Measurements from ENCODE around the gene ZNF529.

The ZNF529 gene

DNA sequence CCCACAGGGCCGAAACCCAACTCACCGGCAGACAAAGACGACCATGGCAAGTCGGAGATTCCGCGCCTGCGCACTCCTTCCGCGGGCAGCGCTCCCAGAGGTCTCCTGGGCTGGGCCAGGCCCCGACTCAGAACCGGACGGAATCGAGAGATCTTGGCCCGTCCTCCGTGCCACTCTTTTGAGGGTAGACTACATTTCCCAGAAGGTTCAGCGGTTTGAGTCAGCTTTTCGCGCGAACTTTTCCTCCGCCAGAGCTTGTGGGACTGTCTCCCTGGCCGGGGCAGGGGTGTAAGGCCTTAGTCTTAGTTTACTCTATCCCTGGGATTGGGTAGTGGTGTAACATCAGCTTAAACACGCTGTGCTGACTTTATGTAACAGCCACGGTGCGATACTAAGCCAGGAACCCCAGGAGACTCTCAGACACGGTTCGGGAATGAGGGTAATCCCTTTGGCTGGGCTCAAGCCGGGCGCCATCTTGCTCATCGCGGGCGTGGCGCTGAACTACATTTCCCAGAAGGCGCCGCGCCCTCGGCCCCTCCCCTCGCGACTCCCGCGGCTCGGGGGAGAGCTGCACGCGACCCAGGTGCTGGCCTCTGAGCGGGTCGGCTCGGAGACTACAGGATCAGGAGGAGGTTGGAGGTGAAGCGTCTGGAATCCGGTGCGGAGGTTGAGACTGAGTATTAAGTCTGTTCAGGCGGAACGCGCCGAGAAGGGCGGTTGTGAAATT is 44.7 kb downstream of the ZNF529 start, which contains the start of gene ZNF260:
Gene ZNF260, minus strand, starts transcription at position 78 of the 727 bp plus-strand sequence. CDS start 13,033 bp downstream, outside the sequence.
- peak within 1 kb of the TSS; percentile 96 for H3K4me3 ChIP-seq (ENCODE audit: low read length)
- H3K27ac ChIP-seq (ENCODE audit: low read depth, low read length) = peak within 1 kb of the TSS; percentile 46
- no peaks in the 10 kb centered on the region for H3K27me3 ChIP-seq (ENCODE audit: control insufficient read depth, low read length)
- no peaks in the 10 kb centered on the region for H4K20me1 ChIP-seq (ENCODE audit: control insufficient read depth, insufficient read depth, low read depth, low read length)
- H3F3A ChIP-seq (ENCODE audit: control insufficient read depth, insufficient read depth) = peaks cover 5% of the 10 kb centered on the region; the same call in 1 of the 2 replicates
- peak within 1 kb of the TSS; percentile 95 for H3K4me2 ChIP-seq (ENCODE audit: low read length)
- no peaks in the 10 kb centered on the region for H3K9me2 ChIP-seq (replicated peaks; ENCODE audit: control insufficient read depth, low read length)
- TF ChIP-seq EZH2phosphoT487 (IDR thresholded peaks at IDR 0.05; ENCODE audit: borderline replicate concordance, low read length) = no peak
- TF ChIP-seq CTCF (IDR thresholded peaks at IDR 0.05; ENCODE audit: low read depth, low read length, poor library complexity, severe bottlenecking) = no peak
- peaks cover 19% of the 10 kb centered on the region; the same call in 1 of the 2 replicates for H3K9me3 ChIP-seq (ENCODE audit: control insufficient read depth, insufficient read depth, low read length)
- peaks cover 18% of the 10 kb centered on the region for H3K4me1 ChIP-seq (ENCODE audit: control insufficient read depth, low read length)
- H3K36me3 ChIP-seq (ENCODE audit: control insufficient read depth, low read length) = peaks cover 9% of the 10 kb centered on the region; the same call in 1 of the 2 replicates
- no peaks in the 10 kb centered on the region; the same call in 1 of the 2 replicates for H3K79me2 ChIP-seq (ENCODE audit: control insufficient read depth, low read length)

- peaks cover 22% of the 10 kb centered on the region; the same call in 1 of the 2 replicates for H3K9me3 ChIP-seq (ENCODE audit: control insufficient read depth, insufficient read depth, low read length)
- peaks cover 5% of the 10 kb centered on the region; the same call in 1 of the 2 replicates for H3F3A ChIP-seq (ENCODE audit: control insufficient read depth, insufficient read depth)
- peaks cover 9% of the 10 kb centered on the region; the same call in 1 of the 2 replicates for H3K36me3 ChIP-seq (ENCODE audit: control insufficient read depth, low read length)
- H3K27me3 ChIP-seq (ENCODE audit: control insufficient read depth, low read length) = no peaks in the 10 kb centered on the region
- peak overlapping the region; percentile 96 for H3K4me3 ChIP-seq (ENCODE audit: low read length)
- H3K27ac ChIP-seq (ENCODE audit: low read depth, low read length) = peak overlapping the region; percentile 46; the same call in 1 of the 2 replicates
- no peak for TF ChIP-seq EZH2phosphoT487 (IDR thresholded peaks at IDR 0.05; ENCODE audit: borderline replicate concordance, low read length)
- TF ChIP-seq CTCF (IDR thresholded peaks at IDR 0.05; ENCODE audit: low read depth, low read length, poor library complexity, severe bottlenecking) = no peak
- no peaks in the 10 kb centered on the region for H4K20me1 ChIP-seq (ENCODE audit: control insufficient read depth, insufficient read depth, low read depth, low read length)
- peak overlapping the region; percentile 95 for H3K4me2 ChIP-seq (ENCODE audit: low read length)
- no peaks in the 10 kb centered on the region; the same call in 1 of the 2 replicates for H3K79me2 ChIP-seq (ENCODE audit: control insufficient read depth, low read length)
- no peaks in the 10 kb centered on the region for H3K9me2 ChIP-seq (replicated peaks; ENCODE audit: control insufficient read depth, low read length)
- peaks cover 18% of the 10 kb centered on the region for H3K4me1 ChIP-seq (ENCODE audit: control insufficient read depth, low read length)
Measured at GRCh38 chr19:36527873-36528193, 45.3 kb downstream of the ZNF529 start.

- Histone ChIP-seq H3F3A (ENCODE audit: control insufficient read depth, insufficient read depth) (peaks cover 5% of the 10 kb centered on the region; the same call in 1 of the 2 replicates), H3K4me1 (ENCODE audit: control insufficient read depth, low read length) (peaks cover 18% of the 10 kb centered on the region), H3K36me3 (ENCODE audit: control insufficient read depth, low read length) (peaks cover 9% of the 10 kb centered on the region; the same call in 1 of the 2 replicates), H3K4me3 (ENCODE audit: low read length) (peak overlapping the region; percentile 96), H4K20me1 (ENCODE audit: control insufficient read depth, insufficient read depth, low read depth, low read length) (no peaks in the 10 kb centered on the region), H3K27ac (ENCODE audit: low read depth, low read length) (no peak overlapping the region), H3K4me2 (ENCODE audit: low read length) (peak overlapping the region; percentile 95), H3K27me3 (ENCODE audit: control insufficient read depth, low read length) (no peaks in the 10 kb centered on the region), H3K9me2 (replicated peaks; ENCODE audit: control insufficient read depth, low read length) (no peaks in the 10 kb centered on the region), H3K9me3 (ENCODE audit: control insufficient read depth, insufficient read depth, low read length) (peaks cover 22% of the 10 kb centered on the region; the same call in 1 of the 2 replicates), H3K79me2 (ENCODE audit: control insufficient read depth, low read length) (no peaks in the 10 kb centered on the region; the same call in 1 of the 2 replicates)
- no peak for TF ChIP-seq EZH2phosphoT487 (IDR thresholded peaks at IDR 0.05; ENCODE audit: borderline replicate concordance, low read length)
- no peak for TF ChIP-seq CTCF (IDR thresholded peaks at IDR 0.05; ENCODE audit: low read depth, low read length, poor library complexity, severe bottlenecking)
Measured at GRCh38 chr19:36527341-36527740, 45.8 kb downstream of the ZNF529 start.

Measured in DOHH2 (cell line).